PC-3 (cell line): ENCODE data around the gene PNO1.
A peak's percentile ranks its signal among the peaks of the same experiment; 100 is the strongest.

Experiments used
- EZH2 ChIP-seq: fragments of 300-600 bp; sonication (generic); IDR thresholded peaks from one replicate; pipeline ENCODE4 v1.6.1; 2017; ENCODE audit warnings: antibody characterized with exemption, mild to moderate bottlenecking, low read length; ENCODE audit not compliant: unreplicated experiment
- EZH2phosphoT487 ChIP-seq: fragments of 300-600 bp; sonication (generic); IDR thresholded peaks from 2 replicates; pipeline ENCODE4 v1.6.1; 2018; ENCODE audit warnings: mild to moderate bottlenecking, antibody characterized with exemption, low read length, borderline replicate concordance
- TF ChIP-seq, protein P1 (sequence below): fragments of 300-600 bp; sonication (generic); conservative IDR thresholded peaks from 2 replicates; pipeline ENCODE4 v1.5.1; 2017; ENCODE audit warnings: antibody characterized with exemption, low read depth, mild to moderate bottlenecking, low read length

DNA sequence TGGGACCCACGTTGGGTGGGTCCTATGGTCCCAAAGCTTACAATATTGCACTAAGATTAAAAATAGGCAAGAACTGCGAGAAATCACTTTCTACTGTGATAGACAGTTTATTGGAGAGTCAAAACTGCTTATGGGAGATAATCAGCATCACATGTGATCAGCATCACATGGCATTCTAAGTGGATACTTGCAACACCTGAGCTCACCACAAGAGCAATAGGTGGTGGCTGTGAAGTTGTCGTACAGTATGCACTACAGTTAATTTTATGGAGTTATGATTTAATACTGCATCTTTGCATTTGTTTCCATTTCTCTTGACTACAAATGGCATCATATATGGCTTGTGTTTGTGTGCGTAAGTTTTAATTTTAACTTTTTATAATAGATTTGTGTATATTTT lies 11.6 kb downstream of the PNO1 start:
- TF ChIP-seq, protein P1, sequence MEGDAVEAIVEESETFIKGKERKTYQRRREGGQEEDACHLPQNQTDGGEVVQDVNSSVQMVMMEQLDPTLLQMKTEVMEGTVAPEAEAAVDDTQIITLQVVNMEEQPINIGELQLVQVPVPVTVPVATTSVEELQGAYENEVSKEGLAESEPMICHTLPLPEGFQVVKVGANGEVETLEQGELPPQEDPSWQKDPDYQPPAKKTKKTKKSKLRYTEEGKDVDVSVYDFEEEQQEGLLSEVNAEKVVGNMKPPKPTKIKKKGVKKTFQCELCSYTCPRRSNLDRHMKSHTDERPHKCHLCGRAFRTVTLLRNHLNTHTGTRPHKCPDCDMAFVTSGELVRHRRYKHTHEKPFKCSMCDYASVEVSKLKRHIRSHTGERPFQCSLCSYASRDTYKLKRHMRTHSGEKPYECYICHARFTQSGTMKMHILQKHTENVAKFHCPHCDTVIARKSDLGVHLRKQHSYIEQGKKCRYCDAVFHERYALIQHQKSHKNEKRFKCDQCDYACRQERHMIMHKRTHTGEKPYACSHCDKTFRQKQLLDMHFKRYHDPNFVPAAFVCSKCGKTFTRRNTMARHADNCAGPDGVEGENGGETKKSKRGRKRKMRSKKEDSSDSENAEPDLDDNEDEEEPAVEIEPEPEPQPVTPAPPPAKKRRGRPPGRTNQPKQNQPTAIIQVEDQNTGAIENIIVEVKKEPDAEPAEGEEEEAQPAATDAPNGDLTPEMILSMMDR: peak; percentile 19; the same call in 1 of the 2 replicates
- TF ChIP-seq EZH2 (no peak), EZH2phosphoT487 (no peak)
